ENCODE data around the gene RAI1. TPM values are rescaled to one million over a fixed set of nuclear protein-coding genes. Genes with fewer than 3 reads are reported as not detected.

RAI1 gene
- total and polyA plus RNA-seq, 2 of the 13 experiments (the other 11 are each of a cell fraction or from before 2014, with no cell fraction given), result 3.4 to 5.2 TPM

GRCh38 chr17:17693253-17694168, 12.3 kb downstream of the RAI1 start (continued):
- TF ChIP-seq, protein P1, sequence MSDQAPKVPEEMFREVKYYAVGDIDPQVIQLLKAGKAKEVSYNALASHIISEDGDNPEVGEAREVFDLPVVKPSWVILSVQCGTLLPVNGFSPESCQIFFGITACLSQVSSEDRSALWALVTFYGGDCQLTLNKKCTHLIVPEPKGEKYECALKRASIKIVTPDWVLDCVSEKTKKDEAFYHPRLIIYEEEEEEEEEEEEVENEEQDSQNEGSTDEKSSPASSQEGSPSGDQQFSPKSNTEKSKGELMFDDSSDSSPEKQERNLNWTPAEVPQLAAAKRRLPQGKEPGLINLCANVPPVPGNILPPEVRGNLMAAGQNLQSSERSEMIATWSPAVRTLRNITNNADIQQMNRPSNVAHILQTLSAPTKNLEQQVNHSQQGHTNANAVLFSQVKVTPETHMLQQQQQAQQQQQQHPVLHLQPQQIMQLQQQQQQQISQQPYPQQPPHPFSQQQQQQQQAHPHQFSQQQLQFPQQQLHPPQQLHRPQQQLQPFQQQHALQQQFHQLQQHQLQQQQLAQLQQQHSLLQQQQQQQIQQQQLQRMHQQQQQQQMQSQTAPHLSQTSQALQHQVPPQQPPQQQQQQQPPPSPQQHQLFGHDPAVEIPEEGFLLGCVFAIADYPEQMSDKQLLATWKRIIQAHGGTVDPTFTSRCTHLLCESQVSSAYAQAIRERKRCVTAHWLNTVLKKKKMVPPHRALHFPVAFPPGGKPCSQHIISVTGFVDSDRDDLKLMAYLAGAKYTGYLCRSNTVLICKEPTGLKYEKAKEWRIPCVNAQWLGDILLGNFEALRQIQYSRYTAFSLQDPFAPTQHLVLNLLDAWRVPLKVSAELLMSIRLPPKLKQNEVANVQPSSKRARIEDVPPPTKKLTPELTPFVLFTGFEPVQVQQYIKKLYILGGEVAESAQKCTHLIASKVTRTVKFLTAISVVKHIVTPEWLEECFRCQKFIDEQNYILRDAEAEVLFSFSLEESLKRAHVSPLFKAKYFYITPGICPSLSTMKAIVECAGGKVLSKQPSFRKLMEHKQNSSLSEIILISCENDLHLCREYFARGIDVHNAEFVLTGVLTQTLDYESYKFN (CRISPR knock-in tag; conservative IDR thresholded peaks at IDR 0.05), result peak; percentile 46; the same call in 1 of the 2 replicates
- no peak for TF ChIP-seq ZMAT3 (CRISPR knock-in tag; conservative IDR thresholded peaks at IDR 0.05)
- TF ChIP-seq NCOA5 (CRISPR knock-in tag; IDR thresholded peaks at IDR 0.05), result no peak
- TF ChIP-seq NFIB (CRISPR knock-in tag; IDR thresholded peaks at IDR 0.05; ENCODE audit: borderline replicate concordance), result no peak
- TF ChIP-seq ZNF180 (CRISPR knock-in tag; IDR thresholded peaks at IDR 0.05; ENCODE audit: borderline replicate concordance, low read depth), result no peak
- no peak; the same call in 1 of the 2 replicates for TF ChIP-seq NR2C2 (CRISPR knock-in tag; IDR thresholded peaks at IDR 0.05; ENCODE audit: borderline replicate concordance)
- TF ChIP-seq ZNF569 (CRISPR knock-in tag; IDR thresholded peaks at IDR 0.05; ENCODE audit: borderline replicate concordance), result no peak
- 0 out of 2 replicates have a peak, but pooled peaks have one; percentile 16 for TF ChIP-seq ZNF142 (CRISPR knock-in tag; IDR thresholded peaks at IDR 0.05)
- peak; percentile 42 for TF ChIP-seq RBM39 (IDR thresholded peaks at IDR 0.05; ENCODE audit: low read depth, low read length, poor library complexity, severe bottlenecking)
- no peak for TF ChIP-seq FOXM1 (CRISPR knock-in tag; IDR thresholded peaks at IDR 0.05)
- TF ChIP-seq, protein P2, sequence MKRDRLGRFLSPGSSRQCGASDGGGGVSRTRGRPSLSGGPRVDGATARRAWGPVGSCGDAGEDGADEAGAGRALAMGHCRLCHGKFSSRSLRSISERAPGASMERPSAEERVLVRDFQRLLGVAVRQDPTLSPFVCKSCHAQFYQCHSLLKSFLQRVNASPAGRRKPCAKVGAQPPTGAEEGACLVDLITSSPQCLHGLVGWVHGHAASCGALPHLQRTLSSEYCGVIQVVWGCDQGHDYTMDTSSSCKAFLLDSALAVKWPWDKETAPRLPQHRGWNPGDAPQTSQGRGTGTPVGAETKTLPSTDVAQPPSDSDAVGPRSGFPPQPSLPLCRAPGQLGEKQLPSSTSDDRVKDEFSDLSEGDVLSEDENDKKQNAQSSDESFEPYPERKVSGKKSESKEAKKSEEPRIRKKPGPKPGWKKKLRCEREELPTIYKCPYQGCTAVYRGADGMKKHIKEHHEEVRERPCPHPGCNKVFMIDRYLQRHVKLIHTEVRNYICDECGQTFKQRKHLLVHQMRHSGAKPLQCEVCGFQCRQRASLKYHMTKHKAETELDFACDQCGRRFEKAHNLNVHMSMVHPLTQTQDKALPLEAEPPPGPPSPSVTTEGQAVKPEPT (CRISPR knock-in tag; IDR thresholded peaks at IDR 0.05; ENCODE audit: low read depth), result no peak
- no peak for TF ChIP-seq NR3C1 (CRISPR knock-in tag; IDR thresholded peaks at IDR 0.05)
- no peak; the same call in 1 of the 2 replicates for TF ChIP-seq ESRRA (CRISPR knock-in tag; IDR thresholded peaks at IDR 0.05; ENCODE audit: low read depth)
- TF ChIP-seq SMARCC2 (IDR thresholded peaks at IDR 0.05), result no peak
- TF ChIP-seq PPARG (CRISPR knock-in tag; conservative IDR thresholded peaks at IDR 0.05), result no peak
- 0 out of 2 replicates have a peak, but pooled peaks have one; percentile 36 for TF ChIP-seq ZNF567 (CRISPR knock-in tag; IDR thresholded peaks at IDR 0.05; ENCODE audit: borderline replicate concordance)
- no peak for TF ChIP-seq ATM (IDR thresholded peaks at IDR 0.05; ENCODE audit: borderline replicate concordance)

Data from HepG2 (cell line).